ENCODE data around the gene RASA2. TPM values are rescaled to one million over a fixed set of nuclear protein-coding genes. Genes with fewer than 3 reads are reported as not detected.

RASA2 gene
- total and polyA plus RNA-seq, 9 of the 15 experiments (the other 6 are each of a cell fraction or from before 2014, with no cell fraction given): 2.0 to 12.8 (median 9.5) TPM

- TF ChIP-seq CHAMP1 (IDR thresholded peaks at IDR 0.05) (no peak), TFE3 (CRISPR knock-in tag; IDR thresholded peaks at IDR 0.05) (no peak), RFX7 (CRISPR knock-in tag; IDR thresholded peaks at IDR 0.05) (no peak), ZNF146 (CRISPR knock-in tag; IDR thresholded peaks at IDR 0.05; ENCODE audit: unreplicated experiment) (no peak), FOXK1 (CRISPR knock-in tag; IDR thresholded peaks at IDR 0.05; ENCODE audit: borderline replicate concordance) (no peak), FOXP4 (CRISPR knock-in tag; IDR thresholded peaks at IDR 0.05; ENCODE audit: borderline replicate concordance) (no peak), NCOA2 (IDR thresholded peaks at IDR 0.05; ENCODE audit: partially characterized antibody in 2 of 2) (no peak), PBX2 (CRISPR knock-in tag; IDR thresholded peaks at IDR 0.05; ENCODE audit: low read depth) (no peak), PBX2 (tag; conservative IDR thresholded peaks at IDR 0.05; ENCODE audit: low read depth) (no peak), BDP1 (IDR thresholded peaks at IDR 0.05; ENCODE audit: insufficient read depth, insufficient read length) (no peak), ARID1B (IDR thresholded peaks at IDR 0.05) (0 out of 2 replicates have a peak, but pooled peaks have one; percentile 30), RAD51 (IDR thresholded peaks at IDR 0.05; ENCODE audit: borderline replicate concordance, low read depth) (no peak), THAP12 (CRISPR knock-in tag; IDR thresholded peaks at IDR 0.05) (no peak), FOXA1 (IDR thresholded peaks at IDR 0.05; ENCODE audit: borderline replicate concordance) (no peak)
These were observed 31.8 kb upstream of the RASA2 start (continued) for GRCh38 chr3:141454906-141455602.

Data from K562 (cell line).